ENCODE measurements around the gene PUS1. TPM values are rescaled to one million over a fixed set of nuclear protein-coding genes. Genes with fewer than 3 reads are reported as not detected.

The PUS1 gene
- total RNA-seq, 4 donors from 2014 or later, result 8.3 to 44.1 (median 15.6) TPM

GRCh38 chr12:131991816-131992430 is 62.8 kb downstream of the PUS1 start:
- TF ChIP-seq CTCF (IDR thresholded peaks at IDR 0.05) (no peak), EP300 (IDR thresholded peaks at IDR 0.05) (no peak), POLR2A (IDR thresholded peaks at IDR 0.05) (no peak)
- 72 to 76% methylated on average over 11 of the region's 11 CpGs for WGBS, 2 donors
- Histone ChIP-seq H3K4me1 (no peaks in the 10 kb centered on the region), H3K27me3 (no peaks in the 10 kb centered on the region), H3K27ac (no peak overlapping the region), H3K4me3 (no peak overlapping the region), H3K9me3 (no peaks in the 10 kb centered on the region), H3K36me3 (peaks cover 5 to 100% (median 41%) of the 10 kb centered on the region in 3 donors)
- no peak for DNase-seq (ENCODE audit: low spot score in 2 of 2)

DNA sequence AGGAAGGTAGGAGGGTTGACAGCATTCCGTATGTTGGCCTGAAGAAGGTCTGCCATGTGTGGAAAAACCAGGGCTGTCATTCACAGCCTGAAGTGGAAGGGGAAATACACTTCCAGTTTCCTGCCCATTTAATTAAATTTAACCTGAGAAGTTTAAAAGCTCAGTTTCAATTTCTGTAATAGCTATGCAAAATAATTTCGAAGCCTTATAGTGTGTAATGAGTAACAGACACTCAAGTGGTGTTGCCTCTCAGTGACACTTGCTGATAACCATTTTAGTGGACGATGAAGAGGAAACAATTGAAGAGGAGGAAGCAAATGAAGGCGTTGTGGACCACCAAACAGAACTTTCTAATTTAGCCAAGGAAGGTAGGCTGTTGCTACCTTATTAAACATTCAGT is 65.5 kb downstream of the PUS1 start:
- Histone ChIP-seq H3K4me3 (no peak overlapping the region), H3K4me1 (no peaks in the 10 kb centered on the region), H3K27ac (no peak overlapping the region), H3K9me3 (no peaks in the 10 kb centered on the region), H3K36me3 (peaks cover 5 to 95% (median 22%) of the 10 kb centered on the region in 3 donors), H3K27me3 (no peaks in the 10 kb centered on the region)
- WGBS, 2 donors, result 92 to 94% methylated on average over 4 of the region's 4 CpGs
- TF ChIP-seq POLR2A (IDR thresholded peaks at IDR 0.05) (no peak), CTCF (IDR thresholded peaks at IDR 0.05) (no peak), EP300 (IDR thresholded peaks at IDR 0.05) (no peak)
- DNase-seq (ENCODE audit: low spot score in 2 of 2), result no peak

Small RNA genes lying within 50 kb of the gene (small RNA-seq; reads per million reads assigned to genes)
- not detected for gene AC131009.3

Other genes starting within 250 kb of the PUS1 start
- 10 to 100 TPM; 49.8 to 88.8 (median 71.3) TPM for gene SFSWAP, start 218.2 kb upstream of the PUS1 start, total RNA-seq
- 10 to 100 TPM; 10.9 to 65.3 (median 32.6) TPM for gene MMP17, start 100.9 kb upstream of the PUS1 start, total RNA-seq
- gene ULK1, start 34.7 kb upstream of the PUS1 start, total RNA-seq, result 10 to 100 TPM; 19.9 to 52.2 (median 38.0) TPM
- 10 to 100 TPM; 27.8 to 41.4 (median 32.2) TPM for gene EP400, start 20.7 kb downstream of the PUS1 start, total RNA-seq
- 10 to 100 TPM; 15.5 to 43.8 (median 28.7) TPM for gene DDX51, start 215.0 kb downstream of the PUS1 start, total RNA-seq
- gene NOC4L, start 215.2 kb downstream of the PUS1 start, total RNA-seq, result 10 to 100 TPM in 3 of 4 donors, 1 to 10 TPM in 1; 8.2 to 24.9 (median 17.0) TPM